Testis (tissue), 3 donors: ENCODE measurements around the gene AMBRA1. TPM values are rescaled to one million over a fixed set of nuclear protein-coding genes. Genes with fewer than 3 reads are reported as not detected.
A peak's percentile ranks its signal among the peaks of the same experiment; 100 is the strongest.
"Not testable (repeated sequence)": the region's sequence is repeated elsewhere in the genome, so short reads cannot be mapped to it uniquely, and the experiment has no call there.

Experiments
- DNase-seq: peaks from one replicate; pipeline ENCODE4 v3.0.0-alpha.2; 2019
- H3K27ac ChIP-seq, 2 donors: fragments of 200-600 bp; sonication (generic); one replicate each; pipeline ENCODE4 v1.5.1; 2019
- H3K27me3 ChIP-seq: fragments of 200-600 bp; sonication (generic); one replicate; pipeline ENCODE4 v1.5.1; 2019
- H3K36me3 ChIP-seq: fragments of 200-600 bp; sonication (generic); one replicate; pipeline ENCODE4 v1.5.1; 2017; ENCODE audit warnings: low read depth; ENCODE audit errors: missing control alignments
- H3K4me1 ChIP-seq: fragments of 200-600 bp; sonication (generic); one replicate; pipeline ENCODE4 v1.5.1; 2019
- H3K4me3 ChIP-seq, 2 donors: fragments of 200-600 bp; sonication (generic); one replicate each; pipeline ENCODE4 v1.5.1; 2017 to 2019
- H3K9me3 ChIP-seq: fragments of 200-600 bp; sonication (generic); one replicate; pipeline ENCODE4 v1.5.1; 2017
- CTCF ChIP-seq, 3 experiments: fragments of 450-650 bp in 2 of 3; fragments of 200-600 bp in 1 of 3; sonication (generic) in 1 of 3; IDR thresholded peaks; one replicate each; pipeline ENCODE4 v1.5.1; 2016 to 2019; ENCODE audit warnings: antibody characterized with exemption in 3 of 3, mild to moderate bottlenecking in 2 of 3, moderate library complexity in 1 of 3
- POLR2A ChIP-seq: fragments of 450-650 bp; IDR thresholded peaks from one replicate; pipeline ENCODE4 v1.6.1; 2017; ENCODE audit warnings: antibody characterized with exemption, mild to moderate bottlenecking, moderate library complexity
- WGBS, 2 donors: methylation state at CpG; one replicate each; pipeline ENCODE4 v1.1.5; 2018; 5-methylcytosine and 5-hydroxymethylcytosine counted together
- intact Hi-C: fragments of 100-400 bp; cut with DNase I; formaldehyde crosslinking; loops from one replicate; pipeline ENCODE4 v1.15.1; 2023; ENCODE audit warnings: low total_unique reads
- polyA plus RNA-seq: library from polyadenylated mRNA; stranded (reverse); fragments of 350-450 nt; fragmentation: Illumina TruSeq; extraction: RNeasy Lipid Tissue Mini Kit (QIAGEN cat#74804); gene quantifications from one replicate; pipeline ENCODE4 v1.2.3, GENCODE V29; 2014; ENCODE audit warnings: low read depth, low replicate concordance; ENCODE audit not compliant: insufficient read depth
- total RNA-seq, 2 donors: library from RNA; depleted of rRNA; stranded (reverse); fragments of >200 nt; gene quantifications; one replicate each; pipeline ENCODE4 v1.2.3, GENCODE V29; 2016

The AMBRA1 gene
- total and polyA plus RNA-seq, 3 donors from 2014 or later = 28.0 to 68.3 (median 55.6) TPM

- intact Hi-C loops = no loop called here
- H3K4me1 ChIP-seq = peaks cover 22% of the 10 kb centered on the region
- H3K4me3 ChIP-seq = no peak overlapping the region
- no peak for DNase-seq
- H3K27ac ChIP-seq = peak overlapping the region in 1 of 2 donors; percentile 29
- no peaks in the 10 kb centered on the region for H3K9me3 ChIP-seq
- no peaks in the 10 kb centered on the region for H3K36me3 ChIP-seq
- WGBS, 2 donors = 47% methylated on average over 11 of the region's 11 CpGs
- no peaks in the 10 kb centered on the region for H3K27me3 ChIP-seq
- TF ChIP-seq POLR2A (no peak), CTCF (IDR thresholded peaks at IDR 0.05) (no peak)
Measured at GRCh38 chr11:46590740-46591605, 2.9 kb downstream of the AMBRA1 start.

GRCh38 chr11:46588915-46589314, 4.9 kb downstream of the AMBRA1 start:
- no peaks in the 10 kb centered on the region for H3K27me3 ChIP-seq
- no peak for TF ChIP-seq POLR2A
- no peak for TF ChIP-seq CTCF (IDR thresholded peaks at IDR 0.05)
- H3K4me1 ChIP-seq = peaks cover 18% of the 10 kb centered on the region
- no peak overlapping the region for H3K27ac ChIP-seq
- no peaks in the 10 kb centered on the region for H3K36me3 ChIP-seq
- H3K9me3 ChIP-seq = no peaks in the 10 kb centered on the region
- H3K4me3 ChIP-seq = no peak overlapping the region
- no peak for DNase-seq
- intact Hi-C loops = no loop called here

- no peak overlapping the region for H3K27ac ChIP-seq
- intact Hi-C loops = no loop called here
- H3K9me3 ChIP-seq = no peaks in the 10 kb centered on the region
- H3K4me3 ChIP-seq = no peak overlapping the region
- no peak for DNase-seq
- peaks cover 18% of the 10 kb centered on the region for H3K4me1 ChIP-seq
- H3K27me3 ChIP-seq = no peaks in the 10 kb centered on the region
- H3K36me3 ChIP-seq = no peaks in the 10 kb centered on the region
- no peak for TF ChIP-seq CTCF (IDR thresholded peaks at IDR 0.05)
- TF ChIP-seq POLR2A = no peak
- 86 to 89% methylated on average over 5 of the region's 5 CpGs for WGBS, 2 donors
Measured at GRCh38 chr11:46588131-46588530, 5.7 kb downstream of the AMBRA1 start.

GRCh38 chr11:46583513-46583912, 10.3 kb downstream of the AMBRA1 start:
- DNase-seq, H3K9me3 ChIP-seq, H3K27me3 ChIP-seq, H3K36me3 ChIP-seq, intact Hi-C loops, H3K27ac ChIP-seq, H3K4me3 ChIP-seq, H3K4me1 ChIP-seq: not testable (repeated sequence)
- WGBS, 2 donors = 93% methylated on average over 1 of the region's 1 CpG; no CpG with 5 or more reads in 1 of the 2 donors

GRCh38 chr11:46582588-46582987, 11.2 kb downstream of the AMBRA1 start:
- H3K36me3 ChIP-seq = no peaks in the 10 kb centered on the region
- WGBS, 2 donors = 93 to 95% methylated on average over 5 of the region's 5 CpGs
- no peaks in the 10 kb centered on the region for H3K27me3 ChIP-seq
- no peak for DNase-seq
- no peak overlapping the region for H3K27ac ChIP-seq
- intact Hi-C loops = no loop called here
- no peaks in the 10 kb centered on the region for H3K4me1 ChIP-seq
- no peak overlapping the region for H3K4me3 ChIP-seq
- H3K9me3 ChIP-seq = no peaks in the 10 kb centered on the region
- TF ChIP-seq POLR2A = no peak
- TF ChIP-seq CTCF (IDR thresholded peaks at IDR 0.05) = no peak
